GM12878 (cell line): ENCODE results near the gene SASH3. TPM values are rescaled to one million over a fixed set of nuclear protein-coding genes. Genes with fewer than 3 reads are reported as not detected.

Source experiments
- ATAC-seq: fragments of 200-7000 bp; cut with Tn5 transposase; 3 replicates; pipeline ENCODE4 v1.9.1; 2020; ENCODE audit warnings: mild to moderate bottlenecking, moderate library complexity
- BruUV-seq: library from RNA; stranded (reverse); fragments of 400-500 nt; replicated peaks from 2 replicates; lab custom pipeline; 2021; lab: Mats Ljungman, UMichigan
- CTCF ChIA-PET: fragments of 300-600 bp; sonication (Branson Sonifier 250); formaldehyde crosslinking; extraction: SDS; loops from one replicate; lab custom pipeline; 2021; ENCODE audit warnings: inconsistent platforms; lab: Yijun Ruan, JAX
- POLR2A ChIA-PET: fragments of 350-600 bp; formaldehyde crosslinking; extraction: SDS; loops from one replicate; lab custom pipeline; 2021; ENCODE audit warnings: inconsistent platforms; lab: Charles Lee
- RAD21 ChIA-PET: fragments of 300-600 bp; sonication (Branson Sonifier 250); formaldehyde crosslinking; loops from one replicate; lab custom pipeline; 2023; ENCODE audit warnings: antibody characterized with exemption; ENCODE audit not compliant: unreplicated experiment; lab: Charles Lee
- SMC1A ChIA-PET: fragments of 300-600 bp; sonication (Branson Sonifier 250); formaldehyde crosslinking; loops from one replicate; lab custom pipeline; 2023; ENCODE audit not compliant: unreplicated experiment, uncharacterized antibody; lab: Charles Lee
- DNase-seq: peaks from one replicate; pipeline ENCODE4 v3.0.0-alpha.2; 2011; ENCODE audit warnings: low read depth, low spot score
- FAIRE-seq: peaks from 3 replicates; lab custom pipeline; 2011; peaks lifted over from hg19 to GRCh38; lab: Jason Lieb, UNC
- H2AFZ ChIP-seq: 2 replicates; pipeline ENCODE4 v1.6.0; 2011; ENCODE audit warnings: low read depth, low read length, control low read depth; ENCODE audit not compliant: control insufficient read depth
- H3K27ac ChIP-seq: 2 replicates; pipeline ENCODE4 v1.5.1; 2011; ENCODE audit warnings: control low read depth; ENCODE audit not compliant: control insufficient read depth, insufficient read depth
- H3K27me3 ChIP-seq, 2 experiments: replicated peaks in 1 of 2; 2 replicates each; pipeline versions ENCODE4 v1.6.0 to v1.6.1; 2011; ENCODE audit warnings: low read length in 1 of 2; ENCODE audit not compliant: control insufficient read depth in 2 of 2, insufficient read depth in 2 of 2
- H3K36me3 ChIP-seq, 2 experiments: 2 replicates each; pipeline ENCODE4 v1.5.1; 2011; ENCODE audit warnings: low read length in 1 of 2; ENCODE audit not compliant: control insufficient read depth in 2 of 2, insufficient read depth in 2 of 2
- H3K4me1 ChIP-seq: 2 replicates; pipeline ENCODE4 v1.6.1; 2011; ENCODE audit warnings: mild to moderate bottlenecking, low read length, moderate library complexity, mixed read lengths; ENCODE audit not compliant: control insufficient read depth, insufficient read depth
- H3K4me2 ChIP-seq: 2 replicates; pipeline ENCODE4 v1.6.0; 2011; ENCODE audit warnings: control low read depth; ENCODE audit not compliant: control insufficient read depth, insufficient read depth
- H3K4me3 ChIP-seq: fragments of 200-600 bp; sonication (generic); 2 replicates; pipeline ENCODE4 v1.5.1; 2016
- H3K79me2 ChIP-seq: 2 replicates; pipeline ENCODE4 v1.6.0; 2011; ENCODE audit warnings: low read length; ENCODE audit not compliant: control insufficient read depth, insufficient read depth
- H3K9ac ChIP-seq: 2 replicates; pipeline ENCODE4 v1.8.0; 2011; ENCODE audit warnings: low read length, control low read depth, mixed read lengths; ENCODE audit not compliant: control insufficient read depth, insufficient read depth
- H3K9me3 ChIP-seq: replicated peaks from 3 replicates; pipeline ENCODE4 v1.5.1; 2011; ENCODE audit warnings: mild to moderate bottlenecking, low read length; ENCODE audit not compliant: control insufficient read depth, insufficient read depth
- H4K20me1 ChIP-seq: 2 replicates; pipeline ENCODE4 v1.6.0; 2011; ENCODE audit not compliant: control insufficient read depth, insufficient read depth
- ASH2L ChIP-seq: fragments of 300-600, 200-600 bp; sonication (generic); IDR thresholded peaks from 2 replicates; pipeline ENCODE4 v1.6.1; 2017; ENCODE audit warnings: low read depth, mild to moderate bottlenecking, borderline replicate concordance
- DPF2 ChIP-seq: fragments of 450-650 bp; IDR thresholded peaks from 2 replicates; pipeline ENCODE4 v1.6.1; 2017; ENCODE audit warnings: mild to moderate bottlenecking
- ETV6 ChIP-seq, 2 experiments: fragments of 450-650 bp in 1 of 2; IDR thresholded peaks in 1 of 2; conservative IDR thresholded peaks in 1 of 2; 2 replicates each; pipeline ENCODE4 v1.6.1; 2014; ENCODE audit warnings: antibody characterized with exemption in 1 of 2, borderline replicate concordance in 1 of 2, low read depth in 1 of 2, mild to moderate bottlenecking in 1 of 2, moderate library complexity in 1 of 2
- HCFC1 ChIP-seq: fragments of 150-350 bp; IDR thresholded peaks from 2 replicates; pipeline ENCODE4 v1.6.1; 2014; ENCODE audit warnings: low read length
- IKZF1 ChIP-seq: fragments of 450-650 bp; conservative IDR thresholded peaks from 2 replicates; pipeline ENCODE4 v1.6.1; 2017; ENCODE audit warnings: antibody characterized with exemption, mild to moderate bottlenecking
- IKZF2 ChIP-seq, 2 experiments: fragments of 450-650 bp; IDR thresholded peaks; 2 replicates each; pipeline ENCODE4 v1.6.1; 2017; ENCODE audit warnings: mild to moderate bottlenecking in 2 of 2, moderate library complexity in 2 of 2
- JUND ChIP-seq: IDR thresholded peaks from 2 replicates; pipeline ENCODE4 v1.6.1; 2012; ENCODE audit warnings: low read depth, mild to moderate bottlenecking, low read length, improper control_type of control experiment, moderate library complexity
- MEF2A ChIP-seq: IDR thresholded peaks from 2 replicates; pipeline ENCODE4 v1.6.1; 2011; ENCODE audit warnings: low read depth, mild to moderate bottlenecking, low read length, moderate library complexity; ENCODE audit not compliant: insufficient read depth
- NR2C1 ChIP-seq: fragments of 450-650 bp; IDR thresholded peaks from 2 replicates; pipeline ENCODE4 v1.6.1; 2017; ENCODE audit warnings: antibody characterized with exemption, mild to moderate bottlenecking, moderate library complexity
- PAX5 ChIP-seq: IDR thresholded peaks from 2 replicates; pipeline ENCODE4 v1.6.1; 2011; ENCODE audit warnings: low read depth, low read length, borderline replicate concordance
- POLR2A ChIP-seq: IDR thresholded peaks from 2 replicates; pipeline ENCODE4 v1.6.1; 2011; ENCODE audit warnings: low read depth, mild to moderate bottlenecking, low read length
- RB1 ChIP-seq: fragments of 450-650 bp; formaldehyde crosslinking; IDR thresholded peaks from 2 replicates; pipeline ENCODE4 v1.6.1; 2017; ENCODE audit warnings: mild to moderate bottlenecking, borderline replicate concordance
- SPI1 ChIP-seq: IDR thresholded peaks from 2 replicates; pipeline ENCODE4 v1.6.1; 2011; ENCODE audit warnings: low read depth, mild to moderate bottlenecking, low read length, moderate library complexity, borderline replicate concordance; ENCODE audit not compliant: insufficient read depth
- TAF1 ChIP-seq: IDR thresholded peaks from 2 replicates; pipeline ENCODE4 v1.6.1; 2011; ENCODE audit warnings: mild to moderate bottlenecking, low read depth, low read length, borderline replicate concordance
- ZNF207 ChIP-seq: fragments of 450-650 bp; IDR thresholded peaks from 2 replicates; pipeline ENCODE4 v1.6.1; 2014; ENCODE audit warnings: antibody characterized with exemption, mild to moderate bottlenecking, borderline replicate concordance
- ZNF592 ChIP-seq: fragments of 450-650 bp; IDR thresholded peaks from 2 replicates; pipeline ENCODE4 v1.6.1; 2017; ENCODE audit warnings: mild to moderate bottlenecking, moderate library complexity
- WGBS: methylation state at CpG from one replicate; pipeline ENCODE4 v1.1.6; 2016; ENCODE audit warnings: low lambda C conversion rate; ENCODE audit not compliant: insufficient replicate concordance, insufficient coverage; ENCODE audit errors: missing lambda C conversion rate; 5-methylcytosine and 5-hydroxymethylcytosine counted together
- in situ Hi-C: fragments of 300-500 bp; cut with MboI; formaldehyde crosslinking; loops from 9 replicates; pipeline ENCODE4 v1.14.3; 2018; ENCODE audit warnings: mixed read lengths
- intact Hi-C: fragments of 100-400 bp; cut with micrococcal nuclease; formaldehyde crosslinking; loops from one replicate; pipeline ENCODE4 v1.14.2; 2022; ENCODE audit not compliant: unreplicated experiment
- polyA plus RNA-seq, 11 experiments: library from polyadenylated mRNA; depleted of rRNA in 4 of 11; unstranded in 6 of 11; stranded (reverse) in 5 of 11; fragments of >200 nt; fragmentation: Nextera tagmentation in 4 of 11; fragmentation: Illumina TruSeq in 1 of 11; extraction: Ambion mirVana in 4 of 11; extraction: Trizol in 1 of 11; gene quantifications; 1 replicate in 1 of 11; 2 replicates in 10 of 11; pipeline versions ENCODE4 v1.2.1 to v1.2.3, GENCODE V29; 2011 to 2016; ENCODE audit warnings: inconsistent platforms in 2 of 11, missing spikeins in 2 of 11, low read depth in 1 of 11
- total RNA-seq, 4 experiments: library from RNA; depleted of rRNA in 3 of 4; stranded (reverse); fragments of >200 nt in 3 of 4; fragmentation: Illumina TruSeq in 1 of 4; extraction: Trizol in 1 of 4; gene quantifications; 2 replicates each; pipeline versions ENCODE4 v1.2.1 to v1.2.3, GENCODE V29; 2013 to 2021
- TF ChIP-seq, protein P1 (sequence below): fragments of 450-650 bp; IDR thresholded peaks from 2 replicates; pipeline ENCODE4 v1.6.1; 2016; ENCODE audit warnings: mild to moderate bottlenecking

SASH3 gene
- total and polyA plus RNA-seq, 10 of the 15 experiments (the other 5 are each of a cell fraction or from before 2014, with no cell fraction given): 23.1 to 233 (median 160) TPM

DNA sequence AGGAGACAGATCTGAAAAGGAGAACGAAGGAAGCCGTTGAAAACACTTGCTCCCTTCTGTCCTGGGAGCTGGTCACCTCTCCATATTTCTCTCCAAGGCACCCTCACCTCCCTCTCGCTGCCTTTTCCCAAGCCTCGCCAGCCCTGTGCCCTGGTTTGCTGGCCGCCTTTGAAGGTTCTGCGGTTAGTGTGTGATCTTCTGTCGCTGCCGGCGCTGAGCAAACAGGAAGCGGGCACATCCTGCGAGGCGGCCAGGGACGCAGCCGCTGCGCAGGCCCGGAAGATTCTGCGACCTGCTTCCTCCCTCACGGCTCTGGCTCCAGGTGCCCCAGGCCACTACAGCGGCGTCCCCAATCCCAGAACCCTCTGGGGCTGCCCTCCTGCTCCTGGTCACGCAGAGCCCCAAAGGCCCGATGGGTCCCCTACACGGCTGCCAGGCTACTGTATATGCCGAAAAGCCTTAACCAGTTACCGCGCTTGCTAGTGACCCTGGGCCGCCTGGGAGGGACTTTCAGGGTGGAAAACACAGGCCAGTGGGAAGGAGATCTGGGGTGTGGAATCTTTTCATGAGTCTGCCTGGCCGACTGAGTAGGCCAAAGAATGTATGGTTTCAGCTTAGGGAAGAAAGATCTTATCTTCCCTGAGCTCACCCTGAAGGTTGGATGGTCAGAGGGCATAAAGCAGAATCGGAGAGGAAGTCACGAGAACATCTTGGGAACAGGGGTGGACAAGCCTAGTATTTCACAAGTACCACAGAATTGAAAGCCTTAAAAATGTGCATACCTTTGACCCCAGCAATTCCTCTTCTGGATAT, 2.3 kb upstream of the SASH3 start:
- no peak overlapping the region; the same call in 1 of the 2 replicates for H2AFZ ChIP-seq
- TF ChIP-seq ZNF592: peak; percentile 85; the same call in 1 of the 2 replicates
- TF ChIP-seq IKZF2 (IDR thresholded peaks at IDR 0.05): peak; percentile 86 to 89
- 0 out of 2 replicates have a peak, but pooled peaks have one; percentile 5 for TF ChIP-seq NR2C1
- TF ChIP-seq ZNF207: 0 out of 2 replicates have a peak, but pooled peaks have one; percentile 30
- peak; percentile 66; the same call in 1 of the 2 replicates for TF ChIP-seq SPI1
- peak; percentile 70 for TF ChIP-seq POLR2A
- peak; percentile 86 for TF ChIP-seq DPF2
- TF ChIP-seq MEF2A: no peak
- TF ChIP-seq ASH2L: 0 out of 2 replicates have a peak, but pooled peaks have one; percentile 22
- TF ChIP-seq HCFC1: no peak
- TF ChIP-seq JUND: no peak
- peak; percentile 48; the same call in 1 of the 2 replicates for TF ChIP-seq PAX5
- 0 out of 2 replicates have a peak, but pooled peaks have one; percentile 39 for TF ChIP-seq RB1
- peak in 1 of 2 experiments; percentile 83; a peak in 2 of 4 replicates for TF ChIP-seq ETV6 (conservative IDR thresholded peaks at IDR 0.05 in 1 of 2, IDR thresholded peaks at IDR 0.05 in 1 of 2; ENCODE audit: borderline replicate concordance in 1 of 2, low read depth in 1 of 2)
- TF ChIP-seq, protein P1, sequence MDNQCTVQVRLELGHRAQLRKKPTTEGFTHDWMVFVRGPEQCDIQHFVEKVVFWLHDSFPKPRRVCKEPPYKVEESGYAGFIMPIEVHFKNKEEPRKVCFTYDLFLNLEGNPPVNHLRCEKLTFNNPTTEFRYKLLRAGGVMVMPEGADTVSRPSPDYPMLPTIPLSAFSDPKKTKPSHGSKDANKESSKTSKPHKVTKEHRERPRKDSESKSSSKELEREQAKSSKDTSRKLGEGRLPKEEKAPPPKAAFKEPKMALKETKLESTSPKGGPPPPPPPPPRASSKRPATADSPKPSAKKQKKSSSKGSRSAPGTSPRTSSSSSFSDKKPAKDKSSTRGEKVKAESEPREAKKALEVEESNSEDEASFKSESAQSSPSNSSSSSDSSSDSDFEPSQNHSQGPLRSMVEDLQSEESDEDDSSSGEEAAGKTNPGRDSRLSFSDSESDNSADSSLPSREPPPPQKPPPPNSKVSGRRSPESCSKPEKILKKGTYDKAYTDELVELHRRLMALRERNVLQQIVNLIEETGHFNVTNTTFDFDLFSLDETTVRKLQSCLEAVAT: peak; percentile 70
- TF ChIP-seq IKZF1: peak; percentile 91
- peak; percentile 87; the same call in 1 of the 2 replicates for TF ChIP-seq TAF1

More for the DNA sequence above, 2.3 kb upstream of the SASH3 start:
- FAIRE-seq: no peak
- peaks cover 55% of the 10 kb centered on the region for H3K4me1 ChIP-seq
- no peaks in the 10 kb centered on the region for H3K9me3 ChIP-seq
- ChIA-PET RAD21 (interaction anchor here (1.5 to 1.7 kb wide), 2 partner anchors 8 to 9 kb away, joined by 4 to 6 read pairs; no protein-coding TSS in a partner anchor), SMC1A (interaction anchor here (0.5 to 14.8 kb wide), 5 partner anchors 7 to 728 kb away, joined by 3 to 165 read pairs (median 4); no protein-coding TSS in a partner anchor), POLR2A (interaction anchor here (2.0 to 11.2 kb wide), 2 partner anchors 7 to 15 kb away, joined by 6 to 169 read pairs; no protein-coding TSS in a partner anchor), CTCF (interaction anchor here (0.8 to 1.3 kb wide), 5 partner anchors 9 to 47 kb away, joined by 3 to 5 read pairs (median 3); no protein-coding TSS in a partner anchor)
- ATAC-seq: peak; percentile 9
- BruUV-seq: no TSS peak
- intact Hi-C loops: loop anchor here (10.0 kb wide), 1 partner anchor 397 kb away; the partner anchor contains the start of gene RAB33A
- 9% methylated on average over 30 of the region's 30 CpGs for WGBS
- H3K4me3 ChIP-seq: peak overlapping the region; percentile 54
- H3K79me2 ChIP-seq: peaks cover 37% of the 10 kb centered on the region
- DNase-seq: no peak
- in situ Hi-C loops: no loop called here
- H3K9ac ChIP-seq: peak overlapping the region; percentile 86
- no peaks in the 10 kb centered on the region for H4K20me1 ChIP-seq
- peak overlapping the region; percentile 83 for H3K4me2 ChIP-seq
- peak overlapping the region; percentile 92 for H3K27ac ChIP-seq
- no peaks in the 10 kb centered on the region for H3K27me3 ChIP-seq
- peaks cover 0 to 8% of the 10 kb centered on the region in 2 experiments; a peak in 2 of 4 replicates for H3K36me3 ChIP-seq
